IPS-NIHi7 (cell line): Measurements from ENCODE around the gene KMT5C.
A peak's percentile ranks its signal among the peaks of the same experiment; 100 is the strongest.

Experiments used
- DNase-seq: peaks from one replicate; pipeline ENCODE4 v3.0.0; 2012; ENCODE audit warnings: mixed read lengths; ENCODE audit errors: extremely low spot score

Gene KMT5C

DNA sequence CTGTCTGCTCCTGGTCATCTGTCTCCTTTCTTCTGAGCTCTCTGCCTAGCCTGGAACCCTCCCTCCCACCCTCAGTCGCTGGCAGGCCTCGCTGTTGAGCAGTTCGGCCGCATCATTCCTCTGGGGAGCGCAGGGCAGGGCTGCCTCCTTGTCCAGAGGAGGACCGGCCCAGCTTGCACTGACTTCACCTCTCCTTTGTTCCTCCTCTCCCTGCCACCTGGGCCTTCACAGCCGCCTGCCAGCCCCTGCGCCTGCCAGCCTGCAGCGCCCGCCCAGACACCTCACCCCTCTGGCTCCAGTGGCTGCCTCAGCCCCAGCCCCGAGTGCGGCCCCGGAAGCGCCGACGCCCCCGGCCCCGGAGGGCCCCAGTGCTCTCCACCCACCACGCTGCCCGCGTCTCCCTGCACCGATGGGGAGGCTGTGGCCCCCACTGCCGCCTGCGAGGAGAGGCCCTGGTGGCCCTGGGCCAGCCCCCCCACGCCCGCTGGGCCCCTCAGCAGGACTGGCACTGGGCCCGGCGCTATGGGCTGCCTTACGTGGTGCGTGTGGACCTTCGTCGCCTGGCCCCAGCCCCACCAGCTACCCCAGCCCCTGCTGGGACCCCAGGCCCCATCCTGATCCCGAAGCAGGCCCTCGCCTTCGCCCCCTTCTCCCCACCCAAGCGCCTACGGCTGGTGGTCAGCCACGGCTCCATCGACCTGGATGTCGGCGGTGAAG is 7.2 kb downstream of the KMT5C start:
- DNase-seq = no peak

DNA sequence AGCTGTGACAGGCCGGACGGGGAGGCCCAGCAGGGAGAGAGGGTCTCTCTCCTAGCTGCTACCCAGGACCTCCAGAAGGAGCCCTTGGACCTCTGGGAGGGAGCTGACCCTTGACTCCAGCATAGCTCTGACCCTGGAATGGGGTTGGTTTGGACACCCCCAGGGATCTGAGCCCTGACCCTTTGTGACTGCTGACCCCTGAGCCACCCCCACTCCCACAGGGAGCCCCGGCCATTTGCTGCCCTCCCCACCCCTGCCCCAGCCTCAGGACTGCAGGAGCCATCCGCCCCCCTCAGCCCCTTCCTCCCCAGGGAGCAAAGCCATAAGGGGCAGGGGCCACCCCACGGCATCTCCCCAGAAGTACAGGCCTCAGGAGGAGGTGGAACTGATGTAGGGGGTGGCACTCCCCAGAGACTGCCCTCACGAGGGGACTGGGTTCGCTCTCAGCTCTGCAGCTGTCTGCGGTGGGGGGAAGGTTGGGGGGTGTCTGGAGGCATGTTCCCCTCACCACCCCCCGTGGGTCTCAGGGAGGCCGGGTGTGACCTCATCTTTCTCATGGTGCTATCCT is 7.8 kb downstream of the KMT5C start:
- no peak for DNase-seq

DNA sequence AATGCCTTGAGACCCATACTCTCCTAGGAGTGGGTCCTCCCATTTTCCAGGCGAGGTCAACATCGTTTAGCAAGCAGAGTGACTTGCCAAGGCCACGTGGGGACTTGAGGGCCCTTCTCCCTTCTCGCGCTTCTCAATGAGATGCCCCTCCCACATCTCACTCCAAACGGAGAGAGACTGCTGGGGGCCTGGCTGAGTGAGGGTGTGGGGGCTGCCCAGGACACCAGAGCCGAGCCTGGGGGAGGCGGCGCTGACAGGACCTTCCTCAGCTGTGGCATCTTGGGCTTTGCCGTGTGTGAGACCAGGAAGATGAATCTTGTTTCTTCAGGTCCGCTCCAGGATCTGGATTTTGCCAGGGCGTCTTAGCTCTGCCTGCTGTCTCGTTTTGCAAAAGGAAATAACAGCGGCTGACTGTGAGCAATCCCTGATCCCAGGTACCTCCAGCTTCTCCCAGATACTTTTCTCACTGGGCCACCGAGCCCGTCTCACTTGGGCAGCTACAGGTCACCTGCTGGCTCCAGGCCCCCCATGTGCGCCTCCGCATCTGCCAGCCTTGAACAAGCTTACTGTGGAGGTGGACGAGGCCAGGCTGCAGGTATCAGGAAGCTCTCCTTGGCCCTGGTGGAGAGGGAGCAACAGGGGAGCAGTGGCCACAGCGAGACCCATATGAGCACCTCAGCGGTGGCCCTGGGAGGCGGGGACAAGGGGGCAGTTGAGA is 8.8 kb downstream of the KMT5C start:
- no peak for DNase-seq

DNA sequence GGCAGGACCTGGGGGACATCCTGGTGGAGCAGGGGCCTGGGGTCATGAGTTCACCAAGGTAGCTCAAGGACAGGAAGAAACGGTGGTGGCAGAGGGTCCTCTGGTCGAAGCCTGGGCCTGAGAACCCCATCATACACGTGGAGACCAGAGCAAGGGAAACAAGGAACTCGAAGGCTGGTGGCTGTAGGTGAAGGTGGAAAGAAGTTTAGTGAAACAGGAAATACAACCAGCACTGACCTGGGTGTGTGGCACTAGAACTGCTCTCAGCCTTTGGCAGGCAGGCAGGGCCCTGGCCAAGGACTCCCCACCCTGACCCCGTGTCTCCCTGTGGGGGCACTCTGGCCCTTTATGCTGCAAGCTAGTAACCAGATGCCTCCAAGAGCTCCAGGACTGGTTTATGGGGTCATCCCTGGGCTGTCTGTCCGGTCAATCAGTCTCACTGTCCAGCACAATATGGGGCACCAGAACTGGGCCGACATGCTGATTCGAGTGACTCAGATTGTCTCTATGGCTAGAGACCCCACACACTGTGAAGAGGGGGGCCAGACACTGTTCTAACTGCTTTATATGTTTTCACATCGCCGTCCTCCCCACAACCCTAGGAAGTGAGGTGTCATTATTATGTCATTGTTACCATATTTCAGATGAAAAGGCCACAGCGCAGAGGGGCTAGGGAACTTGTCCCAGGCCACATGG is 11.1 kb downstream of the KMT5C start:
- no peak for DNase-seq

DNA sequence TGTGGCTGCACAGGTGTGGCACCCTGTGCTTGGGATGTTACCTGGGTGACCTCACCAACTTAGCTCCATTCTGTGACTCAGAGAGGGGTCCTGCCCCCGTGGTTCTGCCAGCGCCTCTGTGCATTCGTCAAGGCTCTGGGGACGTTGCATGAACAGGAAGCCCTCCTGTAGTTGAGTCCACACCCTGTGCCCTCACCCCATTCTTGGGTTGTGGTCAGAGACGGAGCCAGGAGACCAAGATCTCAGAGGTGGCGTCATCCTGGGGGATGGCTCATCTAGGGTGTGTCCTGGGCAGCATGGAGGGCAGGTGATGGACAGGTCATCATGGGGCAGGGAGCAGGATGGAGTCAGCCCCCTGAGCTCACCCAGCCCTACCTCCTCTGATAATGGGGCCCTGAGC is 12.4 kb downstream of the KMT5C start:
- DNase-seq = no peak

DNA sequence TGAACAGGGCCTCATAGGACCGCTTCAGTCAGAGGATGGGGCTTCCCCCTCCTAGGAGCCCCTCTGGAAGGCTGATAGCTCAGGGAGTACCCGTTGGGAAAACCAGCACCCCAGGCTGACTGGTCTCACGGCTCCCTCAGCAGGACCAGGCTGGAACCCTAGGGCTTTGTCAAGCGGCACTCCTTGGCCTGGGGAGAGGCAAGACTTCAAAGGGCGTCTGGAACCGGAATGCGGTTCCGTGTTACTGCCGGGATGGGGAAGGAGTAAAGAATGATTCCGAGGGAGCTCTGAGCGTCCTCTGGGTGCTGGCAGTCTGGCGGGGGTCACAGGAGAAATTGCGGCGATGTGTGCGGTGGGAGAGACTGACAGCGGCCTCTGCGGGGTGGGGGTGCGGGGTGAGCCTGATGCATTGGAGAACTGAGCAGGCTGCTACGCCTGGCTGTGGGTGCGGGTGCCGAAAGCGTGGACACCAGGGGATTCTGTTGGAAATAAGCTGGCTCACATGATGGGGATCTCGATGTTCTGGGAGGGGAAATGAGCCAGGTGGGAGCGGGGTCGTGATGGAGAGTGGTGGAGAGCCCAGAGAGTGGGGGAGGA is 13.0 kb downstream of the KMT5C start:
- DNase-seq = no peak

DNA sequence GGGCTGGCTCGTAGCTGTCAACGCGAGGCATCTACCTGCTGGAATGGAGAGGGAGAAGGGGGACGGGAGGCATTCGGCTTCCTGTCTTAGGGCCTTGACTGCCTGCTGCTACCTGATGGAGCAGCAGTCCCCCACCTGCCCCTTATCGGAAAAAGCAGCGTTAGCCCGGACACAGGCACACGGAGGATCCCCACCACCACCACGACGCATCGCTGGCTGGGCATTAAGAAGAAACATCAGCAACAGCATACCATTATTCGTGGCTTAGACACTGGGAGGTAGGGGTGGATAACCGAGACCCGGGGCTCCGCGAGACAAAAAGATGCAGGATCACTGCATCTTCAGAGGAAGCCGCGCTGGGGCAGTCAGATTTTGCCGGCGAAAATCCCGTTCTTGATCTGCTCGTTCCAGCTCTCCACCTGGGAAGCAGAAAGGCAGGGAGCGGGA is 13.7 kb downstream of the KMT5C start:
- DNase-seq = no peak

DNA sequence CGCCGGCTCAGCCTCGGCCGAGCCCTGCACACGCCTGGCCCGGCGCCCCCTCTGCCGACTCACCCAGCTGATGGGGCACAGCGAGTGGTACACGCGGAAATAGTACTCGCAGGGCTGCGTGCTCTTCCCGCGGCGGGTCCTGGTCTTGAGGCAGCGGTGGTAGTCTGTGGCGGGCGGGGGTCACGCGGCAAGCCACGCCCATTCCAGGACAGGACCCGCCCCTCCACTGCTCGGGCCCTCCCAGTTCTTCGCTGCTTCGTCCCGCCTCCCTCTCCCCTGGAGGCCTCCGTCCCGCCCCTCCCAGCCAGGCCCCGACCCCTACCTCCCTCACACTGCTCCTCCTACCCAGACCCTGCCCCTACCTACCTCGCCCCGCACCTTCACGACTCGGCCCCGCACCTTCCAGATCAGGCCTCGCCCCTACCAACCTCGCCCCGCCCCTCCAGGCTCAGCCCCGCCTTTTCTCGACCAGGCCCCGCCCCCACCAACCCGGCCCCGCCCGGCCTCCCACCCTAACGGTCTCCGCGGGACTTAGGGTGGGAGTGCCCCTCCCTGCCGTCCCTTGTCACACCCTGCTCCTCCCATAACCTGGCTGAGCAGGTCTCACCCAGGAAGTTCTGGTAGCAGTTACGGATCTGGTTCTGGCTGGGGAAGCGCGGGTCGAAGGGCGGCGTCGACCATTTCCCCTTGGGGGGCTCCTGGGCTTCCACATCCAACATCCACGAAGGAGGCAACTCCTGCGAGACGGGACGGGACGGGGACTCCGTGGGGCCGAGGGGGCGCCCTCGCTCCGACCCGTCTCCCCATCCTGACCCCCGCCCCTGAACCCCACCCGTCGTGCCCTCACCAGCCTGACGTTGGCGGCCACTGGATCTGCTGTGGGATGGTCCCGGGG is 14.4 kb downstream of the KMT5C start:
- peak; percentile 91 for DNase-seq

DNA sequence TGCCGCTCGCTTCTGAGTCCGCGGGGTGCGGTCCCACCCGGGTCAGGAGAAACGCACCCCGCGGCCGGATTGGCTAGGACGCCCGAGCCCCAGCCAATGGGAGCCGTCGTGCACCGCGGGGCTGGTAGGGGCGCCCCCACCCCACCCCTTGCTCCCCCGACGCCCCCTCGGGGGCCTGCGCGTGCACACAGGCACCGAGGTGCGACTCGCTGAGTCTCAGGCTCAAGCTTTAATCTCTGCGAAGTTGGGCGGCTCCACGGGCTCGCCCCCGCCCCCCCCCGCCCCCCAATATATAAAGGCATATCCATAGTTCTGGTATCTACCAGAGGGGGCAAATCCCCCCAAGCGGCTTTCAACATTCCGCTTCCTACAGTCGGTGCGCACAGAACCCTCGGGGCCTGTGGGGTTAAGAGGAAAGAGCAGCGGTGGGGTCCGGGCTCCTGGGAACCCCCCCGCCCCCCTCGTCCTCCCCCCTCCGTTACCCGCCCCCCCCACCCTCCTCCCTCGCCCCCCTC is 15.1 kb downstream of the KMT5C start, which contains the start of gene COX6B2:
COX6B2 (minus strand) TSS at position 22 of the 515 bp plus-strand sequence. CDS start 198 bp downstream, outside the sequence.
- no peak for DNase-seq

DNA sequence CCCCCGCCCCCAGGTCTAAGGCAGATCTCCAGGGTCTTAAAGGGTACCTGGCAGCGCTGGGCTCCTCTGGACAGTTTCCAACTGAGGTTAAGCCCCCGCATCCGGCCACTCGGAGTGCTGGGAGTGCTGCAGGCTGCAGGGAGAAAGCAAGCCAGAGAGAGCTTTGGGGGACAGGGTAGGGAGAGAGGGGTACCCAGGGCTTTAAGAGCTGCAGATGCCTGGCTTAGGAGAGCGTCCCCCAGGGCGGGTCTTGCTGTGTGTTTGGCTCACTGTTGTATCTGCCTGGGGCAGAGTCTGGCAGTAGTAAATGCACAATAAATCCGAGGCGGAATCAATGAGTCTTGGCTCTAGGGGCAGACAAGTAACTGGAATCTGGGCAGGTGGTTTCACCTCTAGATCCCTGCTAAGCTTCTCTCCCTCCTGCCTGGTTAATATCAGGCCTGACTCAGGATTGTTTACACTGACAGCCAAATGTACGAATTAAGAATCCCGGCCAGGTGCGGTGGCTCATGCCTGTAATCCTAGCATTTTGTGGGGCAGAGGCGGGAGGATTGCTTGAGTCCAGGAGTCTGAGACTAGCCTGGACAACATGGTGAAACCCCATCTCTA is 15.6 kb downstream of the KMT5C start:
- DNase-seq = no peak

DNA sequence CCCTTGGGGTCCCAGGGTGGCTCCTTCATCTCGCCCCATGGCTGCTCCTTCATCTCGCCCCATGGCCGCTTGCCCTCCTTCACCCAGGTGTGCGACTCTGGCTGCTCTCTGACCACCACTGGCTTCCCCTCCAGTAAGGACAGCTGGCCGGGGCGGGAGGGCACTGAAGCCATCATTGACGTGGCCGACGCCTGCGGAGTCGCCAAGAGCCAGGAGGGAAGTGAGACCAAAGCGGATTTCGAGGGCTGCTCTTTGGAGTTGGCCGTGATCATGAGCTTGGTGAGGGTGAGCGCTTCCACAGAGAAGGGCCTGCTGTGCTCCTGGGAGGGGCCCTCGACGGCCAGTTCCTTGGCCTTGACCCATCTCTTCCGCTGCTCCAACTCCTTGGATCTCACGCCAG is 18.8 kb downstream of the KMT5C start:
- no peak for DNase-seq

DNA sequence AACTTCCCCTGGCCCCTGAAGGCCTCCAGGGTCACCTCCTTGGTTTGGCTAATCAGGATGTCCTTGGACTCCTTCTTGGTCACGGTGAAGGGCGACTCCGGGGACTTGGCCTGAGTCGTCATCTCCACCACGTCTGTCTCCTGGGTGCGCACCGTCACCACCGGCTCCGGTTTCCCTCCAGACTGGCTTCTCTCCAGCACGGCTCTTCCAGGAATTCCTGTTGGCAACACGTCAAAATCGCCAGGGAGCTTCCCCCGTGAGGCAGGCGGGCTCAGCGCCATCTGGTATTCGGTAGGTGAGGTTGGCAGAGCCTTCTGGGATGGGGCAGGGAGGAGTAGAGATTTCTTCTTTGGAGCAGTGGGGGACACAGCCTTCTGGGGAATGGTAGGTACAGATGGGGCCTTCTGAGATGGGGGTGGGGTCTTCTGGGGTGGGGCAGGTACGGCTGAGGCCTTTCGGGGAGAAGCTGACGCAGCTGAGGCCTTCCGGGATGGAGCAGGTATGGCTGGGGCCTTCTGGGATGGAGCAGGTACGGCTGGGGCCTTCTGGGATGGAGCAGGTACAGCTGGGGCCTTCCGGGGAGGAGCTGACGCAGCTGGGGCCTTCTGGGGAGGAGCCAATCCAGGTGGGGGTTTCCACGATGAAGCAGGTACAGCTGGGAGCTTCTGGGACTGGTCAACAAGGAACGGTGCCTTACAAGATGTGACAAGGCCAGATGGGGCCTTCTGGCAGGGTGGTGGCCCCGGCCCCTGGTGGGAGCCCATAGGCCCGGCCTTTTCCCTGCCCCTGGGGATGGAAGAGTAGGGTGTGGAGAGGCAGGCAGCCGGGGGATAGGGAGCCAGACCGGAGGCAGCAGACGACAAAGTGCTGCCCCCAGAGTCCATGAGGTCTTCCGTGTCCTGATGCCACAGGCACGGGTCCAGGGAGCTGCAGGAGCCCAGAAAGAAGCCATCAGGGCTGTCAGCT is 19.6 kb downstream of the KMT5C start:
- no peak for DNase-seq

DNA sequence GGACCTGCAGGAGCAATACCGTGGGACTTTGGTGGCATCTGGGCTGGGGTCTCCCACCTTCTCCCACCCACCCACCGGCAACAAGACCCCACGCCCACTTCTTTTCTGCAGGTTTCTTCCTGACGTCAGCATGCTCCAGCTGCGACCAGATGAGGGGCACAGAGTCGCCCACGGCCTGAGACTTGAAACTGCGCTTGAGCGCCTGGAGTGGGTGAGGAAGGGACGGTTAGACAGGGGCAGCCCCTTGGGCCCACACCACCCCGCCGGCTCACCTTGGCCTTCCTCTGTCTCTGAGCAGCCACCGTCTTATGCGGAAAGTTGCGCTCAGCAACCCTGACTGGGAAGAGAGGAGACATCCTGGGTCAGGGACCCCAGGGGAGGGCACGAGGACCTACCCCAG is 21.2 kb downstream of the KMT5C start:
- DNase-seq = no peak

DNA sequence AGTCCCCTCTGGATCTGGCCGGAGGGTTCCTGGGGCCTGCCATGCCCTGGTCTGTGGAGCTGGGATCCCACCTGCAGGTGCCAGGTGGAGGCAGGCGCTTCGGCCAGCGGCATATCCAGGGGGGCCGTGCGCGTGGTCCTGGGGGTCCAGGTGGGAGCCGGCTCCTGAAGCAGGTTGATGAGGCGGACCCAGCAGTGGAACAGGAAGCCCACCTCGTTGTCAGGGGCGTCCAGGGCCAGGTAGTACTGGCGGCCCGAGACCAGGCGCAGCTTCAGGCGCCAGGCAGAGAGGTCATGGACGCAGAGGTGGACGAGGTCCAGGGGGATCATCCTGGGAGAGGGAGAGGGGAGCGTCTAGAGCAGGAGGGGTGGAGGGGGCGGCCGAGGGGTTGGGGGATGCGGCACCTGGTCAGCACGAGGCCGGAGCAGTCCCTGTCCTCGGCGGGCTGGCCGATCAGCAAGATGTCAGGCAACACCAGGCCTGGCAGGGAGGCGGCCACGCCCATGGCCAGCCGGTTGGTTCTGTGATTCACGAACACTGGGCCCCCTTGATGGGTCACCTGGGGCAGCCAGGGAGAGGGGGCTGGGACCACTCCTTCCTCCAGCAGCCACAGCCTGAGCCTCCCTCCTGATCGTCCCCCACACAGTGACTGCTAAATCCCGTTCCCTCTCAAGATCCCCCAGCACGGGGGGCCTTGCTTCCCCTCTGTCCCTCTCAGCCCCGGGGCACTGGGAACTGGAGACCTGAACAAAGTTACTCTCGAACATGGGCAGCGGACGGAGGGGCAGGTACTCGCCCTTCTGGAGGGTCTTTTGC is 22.7 kb downstream of the KMT5C start:
- no peak for DNase-seq

DNA sequence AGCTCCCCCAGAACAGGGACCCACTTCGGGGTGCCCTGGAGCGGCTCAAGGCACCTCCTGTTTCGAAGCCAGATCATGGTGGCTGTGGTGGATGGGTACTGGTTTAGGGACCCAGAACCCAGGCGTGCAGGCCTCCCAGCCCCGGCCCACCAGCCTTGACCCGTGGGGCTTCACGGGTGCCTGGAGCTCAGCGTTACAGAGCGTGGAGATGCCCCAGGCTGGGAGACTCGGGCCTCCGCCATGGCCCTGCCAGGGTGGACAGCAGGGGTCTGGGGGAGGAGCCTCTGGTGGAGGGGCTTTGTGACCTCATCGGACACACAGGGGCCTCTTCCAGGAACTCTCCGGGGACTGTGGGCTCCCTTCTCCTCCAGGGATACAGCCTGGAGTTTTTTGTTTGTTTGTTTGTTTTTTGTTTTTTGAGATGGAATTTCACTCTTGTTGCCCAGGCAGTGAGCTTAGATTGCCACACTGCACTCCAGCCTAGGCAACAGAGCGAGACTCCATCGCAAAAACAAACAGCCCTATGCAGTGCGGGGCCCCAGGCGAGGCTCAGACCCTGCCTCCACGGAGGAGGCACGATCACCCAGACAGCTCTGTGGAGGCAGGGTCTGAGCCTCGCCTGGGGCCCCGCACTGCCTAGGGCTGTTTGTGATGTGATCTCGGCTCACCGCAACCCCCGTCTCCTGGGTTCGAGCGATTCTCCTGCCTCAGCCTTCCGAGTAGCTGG is 23.5 kb downstream of the KMT5C start, which contains the start of gene GARIN5B:
GARIN5B (minus strand) TSS at position 271 of the 727 bp plus-strand sequence; CDS start at position 77, 194 bp downstream.
- no peak for DNase-seq

DNA sequence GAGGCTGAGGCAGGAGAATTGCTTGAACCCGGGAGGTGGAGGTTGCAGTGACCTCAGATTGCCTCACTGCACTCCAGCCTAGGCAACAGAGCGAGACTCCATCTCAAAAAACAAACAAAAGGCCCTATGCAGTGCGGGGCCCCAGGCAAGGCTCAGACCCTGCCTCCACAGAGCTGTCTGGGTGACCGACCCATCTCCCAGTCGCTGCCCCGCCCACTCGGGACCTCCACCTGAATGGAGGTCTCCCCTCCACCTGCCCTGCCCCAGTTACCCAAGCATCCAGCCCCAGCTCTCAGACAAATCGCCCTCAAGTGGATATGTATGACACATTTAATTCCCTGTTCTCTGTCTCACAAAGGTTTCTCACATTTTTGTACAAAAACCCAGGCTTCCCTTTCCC is 25.6 kb downstream of the KMT5C start:
- no peak for DNase-seq

DNA sequence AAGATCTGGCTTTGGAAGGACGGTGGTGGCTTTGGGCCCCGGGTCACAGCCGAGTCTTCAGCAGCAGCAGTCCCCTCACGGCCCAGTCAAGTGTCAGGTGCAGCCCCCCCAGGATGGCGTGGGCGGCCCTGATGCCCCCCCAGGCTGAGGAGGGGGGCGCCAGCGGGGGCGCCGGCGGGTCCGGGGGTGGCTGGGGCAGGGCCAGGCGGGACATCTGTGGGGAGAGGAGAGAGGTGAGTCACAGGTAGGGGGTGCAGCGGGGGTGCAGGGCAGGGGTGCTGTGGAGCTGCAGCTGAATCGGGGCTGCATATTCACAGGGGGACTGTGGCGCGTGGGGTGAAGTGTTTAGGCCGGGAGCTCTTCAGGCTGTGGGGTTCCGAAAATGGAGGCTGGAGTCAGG is 26.3 kb downstream of the KMT5C start:
- no peak for DNase-seq
